Keratinocyte (primary cell): Measurements from ENCODE around the gene UPK3B. TPM values are rescaled to one million over a fixed set of nuclear protein-coding genes. Genes with fewer than 3 reads are reported as not detected.
"Not testable (repeated sequence)": the region's sequence is repeated elsewhere in the genome, so short reads cannot be mapped to it uniquely, and the experiment has no call there.

ENCODE experiments used
- DNase-seq: peaks from one replicate; pipeline ENCODE4 v3.0.0-alpha.2; 2011; ENCODE audit warnings: low read depth, missing footprints, low spot score
- FAIRE-seq: peaks from 2 replicates; lab custom pipeline; 2011; peaks lifted over from hg19 to GRCh38; lab: Jason Lieb, UNC
- H2AFZ ChIP-seq: 2 replicates; pipeline ENCODE4 v1.6.0; 2012; ENCODE audit warnings: low read length, control low read depth, inconsistent platforms; ENCODE audit not compliant: control insufficient read depth
- H3K27ac ChIP-seq: 2 replicates; pipeline ENCODE4 v1.5.1; 2011; ENCODE audit warnings: low read length; ENCODE audit not compliant: control insufficient read depth, insufficient read depth
- H3K27me3 ChIP-seq: 3 replicates; pipeline ENCODE4 v1.6.0; 2011; ENCODE audit warnings: low read length; ENCODE audit not compliant: control insufficient read depth, insufficient read depth; ENCODE audit errors: extremely low read depth
- H3K36me3 ChIP-seq, 2 experiments: 2 replicates in 1 of 2; 3 replicates in 1 of 2; pipeline ENCODE4 v1.5.1; 2011; ENCODE audit warnings: low read length in 2 of 2, mild to moderate bottlenecking in 1 of 2; ENCODE audit not compliant: control insufficient read depth in 2 of 2, insufficient read depth in 2 of 2; ENCODE audit errors: extremely low read depth in 1 of 2
- H3K4me1 ChIP-seq: 3 replicates; pipeline ENCODE4 v1.5.1; 2011; ENCODE audit warnings: low read length; ENCODE audit not compliant: control insufficient read depth, insufficient read depth; ENCODE audit errors: extremely low read depth
- H3K4me2 ChIP-seq: 3 replicates; pipeline ENCODE4 v1.6.0; 2011; ENCODE audit warnings: low read depth, low read length; ENCODE audit not compliant: control insufficient read depth, insufficient read depth; ENCODE audit errors: extremely low read depth
- H3K4me3 ChIP-seq, 3 experiments: fragments of 200-600 bp in 1 of 3; sonication (generic) in 1 of 3; 2 replicates in 2 of 3; 3 replicates in 1 of 3; pipeline ENCODE4 v1.5.1; 2011 to 2016; ENCODE audit warnings: low read length in 3 of 3, mild to moderate bottlenecking in 3 of 3, control low read depth in 2 of 3, inconsistent platforms in 1 of 3, low read depth in 1 of 3, mixed read lengths in 1 of 3, mixed run types in 1 of 3, moderate library complexity in 1 of 3; ENCODE audit not compliant: control insufficient read depth in 2 of 3, insufficient read depth in 2 of 3; ENCODE audit errors: extremely low read depth in 1 of 3
- H3K79me2 ChIP-seq: 2 replicates; pipeline ENCODE4 v1.6.0; 2012; ENCODE audit warnings: low read length; ENCODE audit not compliant: control insufficient read depth, insufficient read depth
- H3K9ac ChIP-seq: 3 replicates; pipeline ENCODE4 v1.6.0; 2011; ENCODE audit warnings: low read length; ENCODE audit not compliant: control insufficient read depth, insufficient read depth; ENCODE audit errors: extremely low read depth
- H3K9me1 ChIP-seq: 3 replicates; pipeline ENCODE4 v1.6.0; 2011; ENCODE audit warnings: low read length; ENCODE audit not compliant: control insufficient read depth, insufficient read depth; ENCODE audit errors: extremely low read depth
- H3K9me3 ChIP-seq: 2 replicates; pipeline ENCODE4 v1.5.1; 2012; ENCODE audit warnings: low read depth, low read length; ENCODE audit not compliant: control insufficient read depth
- H4K20me1 ChIP-seq: 3 replicates; pipeline ENCODE4 v1.6.0; 2011; ENCODE audit warnings: low read length; ENCODE audit not compliant: control insufficient read depth, insufficient read depth; ENCODE audit errors: extremely low read depth
- dilution Hi-C: fragments of 300-500 bp; cut with MboI; formaldehyde crosslinking; loops from one replicate; pipeline ENCODE4 v1.7.0; 2020; ENCODE audit warnings: low sequenced_read_pairs; ENCODE audit not compliant: extremely low pct_ligation_motif_present
- polyA plus RNA-seq, 5 experiments: library from polyadenylated mRNA; depleted of rRNA in 3 of 5; stranded (reverse) in 3 of 5; stranded (forward) in 1 of 5; unstranded in 1 of 5; fragments of >200 nt; gene quantifications; 1 replicate in 1 of 5; 2 replicates in 3 of 5; 3 replicates in 1 of 5; pipeline versions ENCODE4 v1.2.1 to v1.2.3, GENCODE V29; 2011 to 2012; ENCODE audit warnings: missing spikeins in 2 of 5, low read depth in 1 of 5, low replicate concordance in 1 of 5

The UPK3B gene
- polyA plus RNA-seq, 1 donor (not counting 4 experiments of a cell fraction or from before 2014, with no cell fraction given): 2.6 TPM

GRCh38 chr7:76473097-76473496, 37.3 kb upstream of the UPK3B start:
- H3K27ac ChIP-seq, H3K9ac ChIP-seq, dilution Hi-C loops, H3K27me3 ChIP-seq, DNase-seq, H3K36me3 ChIP-seq, H3K4me1 ChIP-seq, H3K79me2 ChIP-seq, H3K9me3 ChIP-seq, H3K9me1 ChIP-seq, H4K20me1 ChIP-seq, H3K4me3 ChIP-seq, H2AFZ ChIP-seq, FAIRE-seq, H3K4me2 ChIP-seq: not testable (repeated sequence)

- H3K36me3 ChIP-seq, H3K9me1 ChIP-seq, H3K27me3 ChIP-seq, H3K4me3 ChIP-seq, H3K79me2 ChIP-seq, H4K20me1 ChIP-seq, FAIRE-seq, DNase-seq, H3K4me1 ChIP-seq, dilution Hi-C loops, H2AFZ ChIP-seq, H3K4me2 ChIP-seq, H3K9me3 ChIP-seq, H3K9ac ChIP-seq: not testable (repeated sequence)
- H3K27ac ChIP-seq: peak overlapping the region; percentile 81
These were observed 34.1 kb upstream of the UPK3B start for GRCh38 chr7:76476280-76476679.

DNA sequence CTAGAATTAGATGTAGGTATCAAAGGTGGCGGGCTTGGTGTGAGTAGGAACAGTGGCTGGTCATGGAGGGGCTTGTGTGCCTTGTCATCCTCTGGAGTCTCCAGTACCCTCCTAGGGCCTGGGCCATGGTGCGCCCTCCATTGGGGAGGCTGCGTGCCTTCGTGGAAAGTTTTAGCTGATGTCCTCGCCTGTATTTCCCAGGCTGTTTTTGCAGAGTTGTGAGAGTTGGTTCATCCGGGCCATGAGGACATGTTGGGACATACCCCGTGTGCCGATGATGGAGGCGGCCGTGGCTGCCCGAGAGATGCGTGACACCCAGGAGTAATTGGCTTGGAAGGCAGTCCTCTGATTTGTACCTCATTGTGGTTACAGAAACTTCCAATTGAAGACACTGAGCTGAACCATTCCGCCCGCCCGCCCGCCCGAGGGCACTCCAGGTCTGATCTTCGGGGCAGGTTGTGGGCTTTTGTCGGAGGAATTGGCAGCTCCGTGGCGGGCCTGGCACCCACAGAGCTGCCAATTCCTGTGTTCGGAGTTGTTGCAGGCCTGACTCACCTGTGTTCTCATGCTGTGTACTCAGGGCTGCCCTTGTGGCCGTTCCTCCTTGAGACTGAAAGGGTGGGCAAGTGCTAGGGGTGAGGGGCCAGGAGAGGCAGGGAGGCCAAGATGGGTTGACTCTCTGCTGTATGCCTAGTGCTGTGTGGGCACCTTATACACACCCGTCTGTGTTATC, 33.4 kb upstream of the UPK3B start:
- DNase-seq, H3K4me1 ChIP-seq, H3K4me3 ChIP-seq, H3K9me1 ChIP-seq, H3K79me2 ChIP-seq, H4K20me1 ChIP-seq, H3K9me3 ChIP-seq, H3K36me3 ChIP-seq, dilution Hi-C loops, H3K27me3 ChIP-seq, H2AFZ ChIP-seq: not testable (repeated sequence)
- Histone ChIP-seq H3K9ac (peak overlapping the region; percentile 44), H3K4me2 (peak overlapping the region; percentile 37), H3K27ac (peak overlapping the region; percentile 81)
- peak; percentile 98 for FAIRE-seq

DNA sequence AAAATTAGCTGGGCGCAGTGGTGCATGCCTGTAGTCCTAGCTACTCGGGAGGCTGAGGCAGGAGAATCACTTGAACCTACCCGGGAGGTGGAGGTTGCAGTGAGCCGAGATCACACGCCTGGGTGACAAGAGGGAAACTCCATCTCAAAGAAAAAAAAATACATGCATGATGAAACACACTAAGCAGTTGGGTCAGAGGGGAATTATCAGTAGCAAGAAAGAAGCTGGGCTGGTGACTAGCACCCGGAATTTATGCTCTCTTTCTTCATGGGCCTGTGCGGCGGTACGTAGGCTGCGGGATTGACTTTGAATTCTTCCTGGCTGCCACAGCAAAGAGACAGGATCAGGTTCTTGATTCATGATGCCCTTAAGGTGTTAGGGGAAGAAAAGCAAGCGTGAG, 30.7 kb upstream of the UPK3B start:
- H3K9me1 ChIP-seq, H3K27me3 ChIP-seq, H3K4me2 ChIP-seq, H3K4me3 ChIP-seq, FAIRE-seq, H3K36me3 ChIP-seq, H3K9ac ChIP-seq, H2AFZ ChIP-seq, H3K9me3 ChIP-seq, DNase-seq, dilution Hi-C loops, H3K79me2 ChIP-seq, H4K20me1 ChIP-seq, H3K4me1 ChIP-seq: not testable (repeated sequence)
- H3K27ac ChIP-seq: peak overlapping the region; percentile 36
